ENCODE data around the gene MT1A.

Gene MT1A

GRCh38 chr16:56623637-56624036 lies 14.8 kb upstream of the MT1A start:
- no peak overlapping the region for H3K4me2 ChIP-seq (ENCODE audit: low read depth, low read length)
- H3K4me1 ChIP-seq (ENCODE audit: low read length), result no peaks in the 10 kb centered on the region
- TF ChIP-seq CTCF (IDR thresholded peaks at IDR 0.05; ENCODE audit: low read length) (no peak), EZH2phosphoT487 (IDR thresholded peaks at IDR 0.05; ENCODE audit: low read length) (no peak), EZH2 (optimal IDR thresholded peaks at IDR 0.05; ENCODE audit: low read depth, low read length) (no peak)
- no peaks in the 10 kb centered on the region for H3K36me3 ChIP-seq (replicated peaks; ENCODE audit: insufficient read depth, low read length)
- H4K20me1 ChIP-seq (ENCODE audit: insufficient read depth, low read length), result no peaks in the 10 kb centered on the region
- no peak for DNase-seq
- H3K4me3 ChIP-seq (ENCODE audit: low read length), result no peak overlapping the region
- H3K9me2 ChIP-seq (replicated peaks; ENCODE audit: insufficient read depth, low read length), result no peaks in the 10 kb centered on the region
- H2AFZ ChIP-seq (ENCODE audit: low read length), result no peak overlapping the region
- no peaks in the 10 kb centered on the region for H3F3A ChIP-seq (ENCODE audit: insufficient read depth, low read length)
- no peak overlapping the region for H3K9ac ChIP-seq (ENCODE audit: low read length)
- H3K27ac ChIP-seq (ENCODE audit: low read length), result no peak overlapping the region
- H3K79me2 ChIP-seq (ENCODE audit: low read length), result no peaks in the 10 kb centered on the region
- peaks cover 40% of the 10 kb centered on the region for H3K27me3 ChIP-seq (replicated peaks; ENCODE audit: insufficient read depth, low read length)
- H3K9me3 ChIP-seq (replicated peaks; ENCODE audit: insufficient read depth, low read length), result no peaks in the 10 kb centered on the region

- H3K27me3 ChIP-seq (replicated peaks; ENCODE audit: insufficient read depth, low read length), result peaks cover 32% of the 10 kb centered on the region
- H4K20me1 ChIP-seq (ENCODE audit: insufficient read depth, low read length), result no peaks in the 10 kb centered on the region
- no peaks in the 10 kb centered on the region for H3F3A ChIP-seq (ENCODE audit: insufficient read depth, low read length)
- H3K9me3 ChIP-seq (replicated peaks; ENCODE audit: insufficient read depth, low read length), result no peaks in the 10 kb centered on the region
- no peaks in the 10 kb centered on the region for H3K9me2 ChIP-seq (replicated peaks; ENCODE audit: insufficient read depth, low read length)
- no peak for DNase-seq
- no peak for TF ChIP-seq EZH2phosphoT487 (IDR thresholded peaks at IDR 0.05; ENCODE audit: low read length)
- no peak for TF ChIP-seq EZH2 (optimal IDR thresholded peaks at IDR 0.05; ENCODE audit: low read depth, low read length)
- no peak for TF ChIP-seq CTCF (IDR thresholded peaks at IDR 0.05; ENCODE audit: low read length)
- no peaks in the 10 kb centered on the region for H3K4me1 ChIP-seq (ENCODE audit: low read length)
- no peak within 1 kb of the TSS for H3K9ac ChIP-seq (ENCODE audit: low read length)
- no peaks in the 10 kb centered on the region for H3K79me2 ChIP-seq (ENCODE audit: low read length)
- H2AFZ ChIP-seq (ENCODE audit: low read length), result no peak within 1 kb of the TSS
- no peak within 1 kb of the TSS for H3K4me3 ChIP-seq (ENCODE audit: low read length)
- no peak within 1 kb of the TSS for H3K27ac ChIP-seq (ENCODE audit: low read length)
- no peak within 1 kb of the TSS for H3K4me2 ChIP-seq (ENCODE audit: low read depth, low read length)
- no peaks in the 10 kb centered on the region for H3K36me3 ChIP-seq (replicated peaks; ENCODE audit: insufficient read depth, low read length)
Measured at GRCh38 chr16:56625140-56625942, 13.1 kb upstream of the MT1A start, which contains the start of gene MT1E. Gene MT1E, plus strand, starts transcription at chr16:56625781. Its CDS starts 71 bp downstream, at chr16:56625852.

GRCh38 chr16:56625943-56626654 lies 12.4 kb upstream of the MT1A start:
- Histone ChIP-seq H3K4me2 (ENCODE audit: low read depth, low read length) (no peak overlapping the region), H4K20me1 (ENCODE audit: insufficient read depth, low read length) (no peaks in the 10 kb centered on the region), H3K9me2 (replicated peaks; ENCODE audit: insufficient read depth, low read length) (no peaks in the 10 kb centered on the region), H3K27me3 (replicated peaks; ENCODE audit: insufficient read depth, low read length) (peaks cover 34% of the 10 kb centered on the region), H3K36me3 (replicated peaks; ENCODE audit: insufficient read depth, low read length) (no peaks in the 10 kb centered on the region), H3K4me1 (ENCODE audit: low read length) (no peaks in the 10 kb centered on the region), H3K9me3 (replicated peaks; ENCODE audit: insufficient read depth, low read length) (no peaks in the 10 kb centered on the region), H3K9ac (ENCODE audit: low read length) (no peak overlapping the region), H3K79me2 (ENCODE audit: low read length) (no peaks in the 10 kb centered on the region), H3K27ac (ENCODE audit: low read length) (no peak overlapping the region), H3F3A (ENCODE audit: insufficient read depth, low read length) (no peaks in the 10 kb centered on the region), H2AFZ (ENCODE audit: low read length) (no peak overlapping the region), H3K4me3 (ENCODE audit: low read length) (no peak overlapping the region)
- no peak for DNase-seq
- TF ChIP-seq CTCF (IDR thresholded peaks at IDR 0.05; ENCODE audit: low read length), result no peak
- TF ChIP-seq EZH2 (optimal IDR thresholded peaks at IDR 0.05; ENCODE audit: low read depth, low read length), result no peak
- TF ChIP-seq EZH2phosphoT487 (IDR thresholded peaks at IDR 0.05; ENCODE audit: low read length), result no peak

All from MM.1S (cell line).